HG03135 (cell line): ENCODE measurements around the gene IL9R.
"Not testable (repeated sequence)": the region's sequence is repeated elsewhere in the genome, so short reads cannot be mapped to it uniquely, and the experiment has no call there.

Experiments
- ATAC-seq: cut with Tn5 transposase; IDR thresholded peaks from one replicate; pipeline ENCODE4 v1.9.1; 2021; ENCODE audit warnings: mild to moderate bottlenecking, moderate library complexity; ENCODE audit not compliant: unreplicated experiment

The IL9R gene

GRCh38 chrX:155997436-155997835 is at the start of gene IL9R:
Gene IL9R (plus strand): TSS chrX:155997696. CDS start chrX:155997760, 64 bp downstream.
- ATAC-seq: peak; percentile 63

GRCh38 chrX:155949098-155949497 is 48.4 kb upstream of the IL9R start:
- ATAC-seq: no peak

- no peak for ATAC-seq
These were observed 46.2 kb upstream of the IL9R start for GRCh38 chrX:155951237-155951789.

- no peak for ATAC-seq
These were observed 44.4 kb upstream of the IL9R start for GRCh38 chrX:155953055-155953454.

GRCh38 chrX:155954793-155955192 is 42.7 kb upstream of the IL9R start:
- no peak for ATAC-seq

- ATAC-seq: no peak
These were observed 41.4 kb upstream of the IL9R start for GRCh38 chrX:155956099-155956498.

GRCh38 chrX:155956649-155957048 is 40.8 kb upstream of the IL9R start:
- ATAC-seq: no peak

GRCh38 chrX:155957843-155958242 is 39.7 kb upstream of the IL9R start:
- ATAC-seq: no peak

GRCh38 chrX:155959018-155959587 is 38.4 kb upstream of the IL9R start:
- no peak for ATAC-seq

- no peak for ATAC-seq
These were observed 34.6 kb upstream of the IL9R start for GRCh38 chrX:155962906-155963305.

GRCh38 chrX:155966876-155967275 is 30.6 kb upstream of the IL9R start:
- no peak for ATAC-seq

GRCh38 chrX:155967653-155968325 is 29.7 kb upstream of the IL9R start:
- ATAC-seq: no peak

- ATAC-seq: no peak
These were observed 29.2 kb upstream of the IL9R start for GRCh38 chrX:155968326-155968661.

GRCh38 chrX:155968791-155969190 is 28.7 kb upstream of the IL9R start:
- no peak for ATAC-seq

- not testable (repeated sequence) for ATAC-seq
These were observed 25.8 kb upstream of the IL9R start for GRCh38 chrX:155971658-155972057.

- not testable (repeated sequence) for ATAC-seq
These were observed 25.3 kb upstream of the IL9R start for GRCh38 chrX:155972241-155972640.

GRCh38 chrX:155983326-155983725 is 14.2 kb upstream of the IL9R start:
- ATAC-seq: no peak

- ATAC-seq: no peak
These were observed 12.3 kb upstream of the IL9R start for GRCh38 chrX:155985208-155985607.

GRCh38 chrX:155986995-155987394 is 10.5 kb upstream of the IL9R start:
- ATAC-seq: not testable (repeated sequence)

- ATAC-seq: no peak
These were observed 8.6 kb upstream of the IL9R start for GRCh38 chrX:155988859-155989258.

GRCh38 chrX:155993421-155993820 is 4.1 kb upstream of the IL9R start:
- ATAC-seq: no peak

- ATAC-seq: no peak
These were observed 2.1 kb upstream of the IL9R start for GRCh38 chrX:155995321-155995875.
